Left kidney (tissue), 2 donors: ENCODE measurements around the gene ECE2. TPM values are rescaled to one million over a fixed set of nuclear protein-coding genes. Genes with fewer than 3 reads are reported as not detected.

Experiments
- DNase-seq: peaks from one replicate; pipeline ENCODE4 v3.0.0-alpha.2; 2013
- polyA plus RNA-seq: library from polyadenylated mRNA; unstranded; fragments of 120-200 nt; gene quantifications from one replicate; pipeline ENCODE4 v1.2.1, GENCODE V29; 2013; ENCODE audit not compliant: insufficient read length

ECE2 gene
- polyA plus RNA-seq, 1 donor: not detected

DNA sequence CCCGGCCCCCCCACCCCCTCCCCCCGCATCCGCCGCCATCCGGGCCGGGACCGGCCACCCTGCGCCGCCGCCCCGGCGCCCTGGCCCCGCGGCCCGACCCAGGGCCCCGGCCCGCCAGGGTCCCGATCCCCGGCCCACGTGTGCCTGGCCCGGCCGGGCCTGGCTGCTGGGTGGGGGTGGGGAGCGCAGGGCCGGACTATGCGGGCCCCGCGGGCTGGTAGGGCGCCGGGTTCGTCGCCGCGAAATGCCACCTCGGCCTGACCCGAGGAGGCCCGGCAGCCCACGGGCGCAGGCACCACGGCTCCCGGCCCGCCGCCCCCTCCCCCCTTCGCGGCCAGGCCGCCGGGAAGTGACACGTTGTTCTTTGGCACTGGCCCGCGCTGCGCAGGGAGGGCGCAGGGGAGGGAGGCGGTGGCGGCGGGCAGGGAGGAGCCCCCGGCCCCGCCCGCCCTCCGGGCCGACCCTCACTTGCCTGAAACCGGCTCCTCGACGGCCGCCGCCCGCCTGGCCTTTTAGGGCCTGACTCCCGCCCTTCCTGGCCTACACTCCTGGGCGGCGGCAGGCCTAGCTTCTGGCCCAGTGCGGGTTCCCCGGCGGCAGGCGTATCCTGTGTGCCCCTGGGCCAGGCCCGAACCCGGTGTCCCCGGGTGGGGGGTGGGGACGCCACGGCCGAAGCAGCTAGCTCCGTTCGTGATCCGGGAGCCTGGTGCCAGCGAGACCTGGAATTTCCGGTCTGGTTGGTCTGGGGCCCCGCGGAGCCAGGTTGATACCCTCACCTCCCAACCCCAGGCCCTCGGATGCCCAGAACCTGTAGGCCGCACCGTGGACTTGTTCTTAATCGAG is 39.1 kb downstream of the ECE2 start:
- peak; percentile 49 for DNase-seq

- DNase-seq: no peak
Measured at GRCh38 chr3:184315543-184315867, 39.7 kb downstream of the ECE2 start.

DNA sequence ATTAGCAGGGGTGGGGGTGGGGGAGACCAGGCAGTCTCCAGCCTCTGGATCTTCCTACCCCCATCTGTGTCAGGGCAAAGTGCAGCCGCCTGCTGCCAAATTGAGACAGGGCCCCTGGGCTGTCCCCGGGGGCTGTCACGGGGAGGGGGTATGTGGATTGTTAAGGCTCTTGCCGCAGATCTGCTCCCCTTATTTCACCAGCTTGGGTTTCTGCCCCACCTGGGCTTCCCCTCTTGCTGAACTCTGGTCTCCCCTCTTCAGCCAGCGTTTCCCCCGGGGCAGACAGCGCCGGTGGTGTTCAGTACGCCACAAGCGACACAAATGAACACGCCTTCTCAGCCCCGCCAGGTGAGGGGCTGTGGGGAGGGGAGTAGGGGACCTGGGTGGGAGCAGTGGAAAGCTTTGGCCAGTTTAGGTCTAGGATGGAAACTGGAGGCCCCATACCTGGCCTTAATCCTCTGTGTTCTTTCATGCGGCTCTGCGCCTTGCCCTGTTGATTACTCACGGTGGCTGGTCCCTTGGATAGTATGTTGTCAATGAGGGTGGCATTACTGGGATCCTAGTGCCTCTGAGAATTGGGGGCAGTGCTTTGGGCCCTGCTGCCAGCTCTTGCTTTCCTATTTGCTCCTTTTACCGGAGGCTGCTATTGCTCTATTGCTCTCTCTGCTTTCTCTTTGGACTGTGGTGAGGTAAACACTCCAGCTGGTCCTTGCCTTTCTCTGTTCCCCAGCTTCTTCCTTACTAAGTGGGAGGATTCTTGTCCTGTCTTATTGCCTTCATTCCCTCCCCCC is 40.2 kb downstream of the ECE2 start:
- no peak for DNase-seq

DNA sequence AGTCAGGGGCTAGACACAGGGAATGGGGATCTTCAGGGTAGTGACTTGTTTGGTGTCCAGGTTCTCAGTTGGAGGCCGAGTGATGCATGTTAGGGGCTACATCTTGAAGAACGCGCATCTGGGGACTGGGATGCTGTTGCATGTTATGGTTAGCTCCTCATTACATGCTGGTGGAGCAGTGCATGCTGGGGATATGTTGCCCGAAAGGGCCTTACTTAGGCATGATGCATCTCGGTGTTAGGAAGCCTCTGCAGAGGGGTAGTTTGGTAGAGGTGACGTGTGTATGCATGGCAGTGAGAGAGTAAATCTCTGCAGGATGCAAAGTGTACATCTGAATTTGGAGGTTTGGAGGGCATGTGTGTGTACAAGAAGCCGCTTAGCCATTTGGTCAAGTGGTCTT is 41.0 kb downstream of the ECE2 start:
- no peak for DNase-seq

GRCh38 chr3:184317201-184317600 is 41.4 kb downstream of the ECE2 start:
- DNase-seq: no peak

DNA sequence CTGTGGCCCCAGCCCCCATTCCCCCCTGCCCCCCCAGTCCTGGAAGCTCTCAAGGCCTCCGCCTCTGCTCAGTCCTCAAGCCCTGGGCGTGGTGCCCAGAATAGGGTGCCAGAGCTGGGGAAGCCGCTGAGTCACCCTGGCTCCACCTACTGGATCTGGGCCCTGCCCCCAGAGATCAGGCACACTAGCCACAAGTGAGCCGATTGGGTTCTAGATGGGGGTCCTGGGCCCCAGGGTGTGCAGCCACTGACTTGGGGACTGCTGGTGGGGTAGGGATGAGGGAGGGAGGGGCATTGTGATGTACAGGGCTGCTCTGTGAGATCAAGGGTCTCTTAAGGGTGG is 44.3 kb downstream of the ECE2 start:
- DNase-seq: no peak

GRCh38 chr3:184321666-184322065 is 45.8 kb downstream of the ECE2 start:
- DNase-seq: no peak

GRCh38 chr3:184322731-184323487 is 47.1 kb downstream of the ECE2 start:
- no peak for DNase-seq

DNA sequence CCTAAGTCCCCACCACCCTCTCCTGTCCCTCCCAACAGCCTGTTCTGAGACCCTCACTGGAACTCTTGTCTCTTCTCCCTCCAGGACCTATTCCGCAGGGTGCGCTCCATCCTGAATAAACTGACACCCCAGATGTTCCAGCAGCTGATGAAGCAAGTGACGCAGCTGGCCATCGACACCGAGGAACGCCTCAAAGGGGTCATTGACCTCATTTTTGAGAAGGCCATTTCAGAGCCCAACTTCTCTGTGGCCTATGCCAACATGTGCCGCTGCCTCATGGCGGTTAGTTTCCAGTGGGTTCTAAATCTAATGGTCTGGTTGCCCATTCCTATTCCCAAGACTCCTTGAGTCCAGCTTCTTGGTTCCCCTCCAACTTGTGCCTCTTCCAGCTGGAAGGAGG is 47.9 kb downstream of the ECE2 start:
- no peak for DNase-seq

- no peak for DNase-seq
Measured at GRCh38 chr3:184325269-184325668, 49.4 kb downstream of the ECE2 start.

DNA sequence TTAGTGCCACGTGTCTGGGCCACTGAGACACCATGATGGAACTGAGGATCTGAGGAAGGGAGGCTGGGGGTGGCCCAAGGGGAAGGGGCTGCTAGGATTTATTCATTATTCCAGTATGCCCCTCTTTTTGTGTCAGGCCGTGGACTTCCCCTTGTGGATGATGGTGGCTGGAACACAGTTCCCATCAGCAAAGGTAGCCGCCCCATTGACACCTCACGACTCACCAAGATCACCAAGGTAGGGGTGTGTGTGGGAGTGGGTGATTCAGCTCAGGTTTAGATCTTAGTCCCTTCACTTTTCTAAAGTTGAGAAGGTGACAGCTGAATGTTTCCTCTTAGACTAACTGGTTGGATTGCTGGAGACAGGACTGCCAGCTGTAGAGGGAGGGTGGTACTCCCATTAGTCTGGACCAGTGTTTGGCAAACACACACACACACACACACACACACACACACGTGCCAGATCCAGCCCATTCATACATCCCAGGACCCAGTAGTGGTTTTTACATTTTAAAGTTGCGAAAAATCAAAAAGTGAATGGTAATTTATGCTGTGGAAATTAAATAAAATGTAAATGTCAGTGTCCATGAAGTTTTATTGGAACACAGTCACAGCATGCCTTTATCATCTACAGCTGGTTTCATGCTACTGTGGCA is 50.0 kb downstream of the ECE2 start:
- DNase-seq: no peak

- DNase-seq: no peak
Measured at GRCh38 chr3:184327171-184327570, 51.3 kb downstream of the ECE2 start.

DNA sequence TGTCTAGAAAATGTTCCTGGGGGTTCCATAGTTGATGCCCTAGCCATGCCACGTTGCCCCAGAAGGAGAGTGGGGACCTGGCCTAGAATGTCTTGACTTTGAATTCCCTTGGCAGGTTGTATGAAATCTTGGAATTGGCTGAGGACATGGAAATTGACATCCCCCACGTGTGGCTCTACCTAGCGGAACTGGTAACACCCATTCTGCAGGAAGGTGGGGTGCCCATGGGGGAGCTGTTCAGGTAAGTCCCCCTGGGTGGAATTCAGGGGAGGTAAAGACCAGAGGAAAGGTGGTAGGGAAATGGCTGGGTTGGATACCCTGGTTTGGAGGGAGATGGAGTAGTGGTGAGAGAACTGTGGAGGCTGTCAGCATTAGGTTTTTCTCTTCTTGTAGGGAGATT is 52.7 kb downstream of the ECE2 start:
- DNase-seq: no peak

DNA sequence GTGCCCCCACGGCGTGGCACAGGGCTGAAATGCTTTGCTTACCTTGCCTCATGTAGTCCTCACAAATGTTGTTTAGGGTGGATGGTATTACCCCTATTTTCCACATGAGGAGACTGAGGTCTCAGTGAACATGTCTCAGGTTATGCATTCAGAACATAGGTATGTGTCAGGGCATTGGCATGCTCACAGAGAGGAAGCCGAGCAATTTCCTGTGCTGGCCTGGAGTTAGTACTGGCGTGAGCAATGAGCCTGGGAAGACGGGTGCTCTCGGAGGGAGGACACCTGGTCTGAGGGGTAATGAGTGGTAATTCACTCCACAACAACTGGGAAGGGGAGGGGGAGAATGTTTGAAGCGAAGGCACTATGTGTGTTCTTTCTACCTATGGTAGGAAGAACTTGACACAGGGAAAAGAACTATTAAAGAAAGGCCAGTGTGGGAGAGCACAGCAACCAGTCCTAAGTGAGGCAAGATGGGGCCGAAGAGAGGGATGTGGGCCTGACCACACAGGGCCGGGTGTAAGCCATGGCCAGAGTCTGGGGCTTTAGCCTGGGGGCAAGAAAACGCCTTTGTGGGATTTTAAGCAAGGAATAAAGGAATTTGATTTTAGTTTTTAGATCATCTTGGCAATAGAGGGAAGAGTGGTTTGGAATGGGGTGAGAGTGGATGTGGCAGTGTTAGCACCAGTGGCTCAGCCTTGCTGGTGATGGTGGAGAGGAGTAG is 56.7 kb downstream of the ECE2 start:
- no peak for DNase-seq

DNA sequence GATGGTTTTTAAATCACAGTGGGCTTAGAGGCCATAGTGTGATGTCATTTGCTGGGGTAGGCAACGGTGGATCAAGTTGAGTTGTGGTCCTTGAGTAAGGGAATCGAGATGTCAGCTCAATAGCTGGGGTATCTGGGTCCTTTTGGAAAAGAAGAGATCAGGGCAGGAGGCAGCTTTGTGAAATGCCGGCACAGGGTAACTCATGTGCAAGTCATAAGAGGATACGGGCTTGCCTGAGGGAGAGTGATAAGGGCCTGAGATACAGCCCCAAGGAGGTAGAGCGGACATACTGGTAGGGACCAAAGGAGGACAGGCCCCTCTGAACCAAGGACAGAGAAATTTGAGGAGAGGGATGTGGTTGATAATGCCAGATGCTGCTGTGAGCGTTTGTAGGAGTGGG is 57.4 kb downstream of the ECE2 start:
- DNase-seq: no peak

- no peak for DNase-seq
Measured at GRCh38 chr3:184333700-184334099, 57.9 kb downstream of the ECE2 start.

- no peak for DNase-seq
Measured at GRCh38 chr3:184334470-184335158, 58.8 kb downstream of the ECE2 start.

- no peak for DNase-seq
Measured at GRCh38 chr3:184335291-184335660, 59.5 kb downstream of the ECE2 start.

DNA sequence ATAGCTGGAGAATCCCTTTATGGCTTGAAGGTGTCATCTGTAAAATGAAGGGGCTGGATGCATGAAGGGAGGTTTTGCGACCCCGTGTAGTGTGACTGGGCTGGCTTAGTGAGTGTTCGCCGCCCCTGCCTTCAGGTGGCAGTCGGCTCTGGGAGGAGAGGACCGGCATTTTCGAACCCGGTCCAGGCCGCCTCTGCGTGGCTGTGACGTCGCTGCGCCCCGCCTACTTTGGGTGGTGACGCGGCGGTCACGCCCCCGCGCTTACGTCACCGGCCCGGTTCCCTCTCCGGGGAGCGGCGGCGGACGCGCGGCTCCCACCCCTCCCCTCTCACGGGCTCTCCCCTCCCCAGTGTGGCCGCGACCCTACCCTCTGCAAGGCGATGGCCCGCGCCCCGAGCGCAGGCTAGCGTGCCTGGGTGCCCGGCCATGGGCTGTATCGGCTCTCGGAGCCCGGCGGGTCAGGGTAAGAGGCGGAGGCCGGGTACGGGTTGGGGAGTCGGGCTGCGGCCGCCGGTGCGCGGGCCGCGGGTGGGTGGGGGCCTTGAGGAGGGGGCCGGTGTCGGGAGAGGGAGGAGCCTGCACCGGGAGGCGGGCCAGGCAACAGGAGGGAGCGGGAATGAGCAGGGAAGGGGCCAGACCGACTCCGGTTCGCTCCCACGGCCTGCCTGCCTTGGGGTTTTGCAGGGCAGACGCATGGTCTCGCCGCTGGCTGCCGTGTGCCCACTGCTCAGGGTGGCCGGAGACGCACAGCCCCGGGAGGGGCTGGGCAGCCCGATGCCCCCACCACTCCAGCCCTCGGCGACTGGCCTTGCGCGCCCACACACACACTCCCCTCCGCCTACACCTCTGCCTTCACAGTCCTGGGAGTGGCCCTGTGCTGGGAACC is 60.1 kb downstream of the ECE2 start:
- peak; percentile 73 for DNase-seq
